B cell (primary cell): ENCODE data around the gene GIGYF2. TPM values are rescaled to one million over a fixed set of nuclear protein-coding genes. Genes with fewer than 3 reads are reported as not detected.
"Not testable (repeated sequence)": the region's sequence is repeated elsewhere in the genome, so short reads cannot be mapped to it uniquely, and the experiment has no call there.

ENCODE experiments used
- ATAC-seq: fragments of 200-7000 bp; cut with Tn5 transposase; one replicate; pipeline ENCODE4 v1.10.0; 2021; ENCODE audit warnings: low read depth, mild to moderate bottlenecking, moderate number of reproducible peaks, moderate library complexity
- CTCF ChIA-PET: fragments of 350-600 bp; sonication (Branson Sonifier 250); formaldehyde crosslinking; loops from one replicate; lab custom pipeline; 2021; ENCODE audit warnings: antibody characterized with exemption, inconsistent platforms; lab: Charles Lee
- POLR2A ChIA-PET: fragments of 350-600 bp; sonication (Branson Sonifier 250); formaldehyde crosslinking; loops from one replicate; lab custom pipeline; 2021; ENCODE audit warnings: antibody characterized with exemption; lab: Charles Lee
- DNase-seq: peaks from one replicate; pipeline ENCODE4 v3.0.0; 2013
- H2AFZ ChIP-seq: 2 replicates; pipeline ENCODE4 v1.6.1; 2012; ENCODE audit warnings: mild to moderate bottlenecking, low read depth, low read length; ENCODE audit not compliant: insufficient read depth, poor library complexity, severe bottlenecking
- H3K27ac ChIP-seq, 2 donors: 1 replicate in 1 of 2; 2 replicates in 1 of 2; pipeline ENCODE4 v1.5.1; 2012 to 2013; ENCODE audit warnings: low read length in 2 of 2, mild to moderate bottlenecking in 2 of 2, moderate library complexity in 1 of 2
- H3K27me3 ChIP-seq, 4 experiments: fragments of 200-600 bp in 1 of 4; sonication (generic) in 1 of 4; replicated peaks in 1 of 4; 1 replicate in 2 of 4; 2 replicates in 2 of 4; pipeline versions ENCODE4 v1.6.1 to v1.7.0; 2013 to 2016; ENCODE audit warnings: low read length in 3 of 4, mild to moderate bottlenecking in 2 of 4, mixed read lengths in 1 of 4, moderate library complexity in 1 of 4; ENCODE audit not compliant: insufficient read depth in 4 of 4, control insufficient read depth in 3 of 4; ENCODE audit errors: control extremely low read depth in 1 of 4
- H3K36me3 ChIP-seq, 2 experiments: replicated peaks in 1 of 2; 1 replicate in 1 of 2; 2 replicates in 1 of 2; pipeline versions ENCODE4 v1.6.1 to v1.7.1; 2013; ENCODE audit warnings: low read length in 1 of 2; ENCODE audit not compliant: insufficient read depth in 2 of 2, control insufficient read depth in 1 of 2; ENCODE audit errors: control extremely low read depth in 1 of 2, extremely low read depth in 1 of 2
- H3K4me1 ChIP-seq, 2 donors: fragments of 200-600 bp in 1 of 2; sonication (generic) in 1 of 2; 1 replicate in 1 of 2; 2 replicates in 1 of 2; pipeline versions ENCODE4 v1.5.1 to v1.6.1; 2013 to 2017; ENCODE audit warnings: low read length in 2 of 2; ENCODE audit not compliant: control insufficient read depth in 2 of 2, insufficient read depth in 2 of 2
- H3K4me2 ChIP-seq: replicated peaks from 2 replicates; pipeline ENCODE3; 2012; ENCODE audit warnings: mild to moderate bottlenecking, low read depth, low read length; ENCODE audit not compliant: poor library complexity, severe bottlenecking
- H3K4me3 ChIP-seq, 5 experiments: fragments of 200-600 bp in 1 of 5; sonication (generic) in 1 of 5; 1 replicate in 3 of 5; 2 replicates in 2 of 5; pipeline versions ENCODE4 v1.5.1 to v1.7.0; 2011 to 2016; ENCODE audit warnings: low read length in 4 of 5, mild to moderate bottlenecking in 4 of 5, low read depth in 2 of 5, control low read depth in 1 of 5, moderate library complexity in 1 of 5; ENCODE audit not compliant: insufficient read depth in 1 of 5; ENCODE audit errors: control extremely low read depth in 1 of 5, extremely low read depth in 1 of 5
- H3K79me2 ChIP-seq: fragments of 200-600 bp; sonication (generic); one replicate; pipeline ENCODE4 v1.6.0; 2016; ENCODE audit warnings: low read length; ENCODE audit not compliant: control insufficient read depth, insufficient read depth
- H3K9ac ChIP-seq: fragments of 200-600 bp; sonication (generic); 2 replicates; pipeline ENCODE4 v1.6.1; 2017; ENCODE audit warnings: mild to moderate bottlenecking, low read length, moderate library complexity
- H3K9me3 ChIP-seq, 3 donors: one replicate each; pipeline versions ENCODE4 v1.6.1 to v1.7.1; 2013; ENCODE audit warnings: low read length in 2 of 3; ENCODE audit not compliant: control insufficient read depth in 2 of 3, insufficient read depth in 1 of 3; ENCODE audit errors: control extremely low read depth in 1 of 3
- H4K20me1 ChIP-seq: 2 replicates; pipeline ENCODE4 v1.6.0; 2012; ENCODE audit warnings: mild to moderate bottlenecking, low read length; ENCODE audit not compliant: insufficient read depth, control insufficient read depth, poor library complexity, severe bottlenecking
- H3K27ac Mint-ChIP-seq: one replicate; pipeline ENCODE4 v1.8.0; 2021; ENCODE audit warnings: mixed read lengths
- H3K27me3 Mint-ChIP-seq: one replicate; pipeline ENCODE4 v1.8.0; 2021; ENCODE audit warnings: mixed read lengths
- H3K4me1 Mint-ChIP-seq: one replicate; pipeline ENCODE4 v1.8.0; 2021; ENCODE audit warnings: mixed read lengths
- H3K4me3 Mint-ChIP-seq: one replicate; pipeline ENCODE4 v1.8.0; 2021; ENCODE audit warnings: mixed read lengths
- H3K9me3 Mint-ChIP-seq: one replicate; pipeline ENCODE4 v1.8.0; 2022; ENCODE audit warnings: mixed read lengths; ENCODE audit not compliant: insufficient read depth
- CTCF ChIP-seq: fragments of 200-600 bp; IDR thresholded peaks from one replicate; pipeline ENCODE4 v1.8.0; 2022; ENCODE audit warnings: antibody characterized with exemption, mild to moderate bottlenecking
- EZH2 ChIP-seq: IDR thresholded peaks from 2 replicates; pipeline ENCODE4 v1.6.1; 2012; ENCODE audit warnings: borderline replicate concordance, low read depth, mild to moderate bottlenecking, moderate library complexity, low read length; ENCODE audit not compliant: insufficient read depth, poor library complexity, severe bottlenecking
- WGBS: methylation state at CpG from one replicate; pipeline ENCODE4 v1.1.5; 2013; ENCODE audit warnings: missing lambda C conversion rate; ENCODE audit not compliant: insufficient coverage; 5-methylcytosine and 5-hydroxymethylcytosine counted together
- intact Hi-C: fragments of 100-400 bp; cut with micrococcal nuclease; formaldehyde crosslinking; loops from one replicate; pipeline ENCODE4 v1.10.0; 2022
- polyA plus RNA-seq: library from polyadenylated mRNA; depleted of rRNA; stranded (reverse); fragments of >200 nt; gene quantifications from 2 replicates; pipeline ENCODE4 v1.2.3, GENCODE V29; 2012
- total RNA-seq, 2 donors: library from RNA; stranded (reverse); fragments of 120-200 nt in 1 of 2; gene quantifications; 1 replicate in 1 of 2; 2 replicates in 1 of 2; pipeline versions ENCODE4 v1.2.3 to v1.2.4, GENCODE V29; 2013 to 2022

Gene GIGYF2
- total and polyA plus RNA-seq, 2 donors (not counting 1 experiment from before 2014, with no cell fraction given): 7.2 to 108 TPM

- DNase-seq (no peak), ATAC-seq (no peak)
- TF ChIP-seq CTCF (no peak), EZH2 (no peak)
- WGBS: 67% methylated on average over 3 of the region's 3 CpGs
- peak overlapping the region; percentile 40 for H2AFZ ChIP-seq
- H3K9ac ChIP-seq: no peak overlapping the region
- H3K4me1 Mint-ChIP-seq: no peaks in the 10 kb centered on the region
- H3K36me3 ChIP-seq: no peaks in the 10 kb centered on the region
- no peaks in the 10 kb centered on the region for H4K20me1 ChIP-seq
- H3K4me3 ChIP-seq: no peak overlapping the region
- no peaks in the 10 kb centered on the region for H3K9me3 Mint-ChIP-seq
- no peaks in the 10 kb centered on the region for H3K27me3 Mint-ChIP-seq
- peaks cover 0 to 14% (median 0%) of the 10 kb centered on the region in 3 donors for H3K9me3 ChIP-seq
- no peak overlapping the region for H3K4me2 ChIP-seq
- no peak overlapping the region for H3K27ac Mint-ChIP-seq
- H3K27ac ChIP-seq: no peak overlapping the region
- no peaks in the 10 kb centered on the region for H3K79me2 ChIP-seq
- ChIA-PET CTCF (no interaction called here), POLR2A (no interaction called here)
- H3K27me3 ChIP-seq: no peaks in the 10 kb centered on the region
- intact Hi-C loops: no loop called here
- H3K4me3 Mint-ChIP-seq: no peak overlapping the region
- no peaks in the 10 kb centered on the region for H3K4me1 ChIP-seq
These were observed 7.8 kb upstream of the GIGYF2 start for GRCh38 chr2:232689152-232689910.

GRCh38 chr2:232691117-232691516 is 6.0 kb upstream of the GIGYF2 start:
- WGBS: 95% methylated on average over 8 of the region's 13 CpGs
- CTCF ChIA-PET, POLR2A ChIA-PET: not testable (repeated sequence)

More at GRCh38 chr2:232691117-232691516, 6.0 kb upstream of the GIGYF2 start:
- H3K79me2 ChIP-seq, H3K9me3 Mint-ChIP-seq, H3K4me1 ChIP-seq, H3K27me3 Mint-ChIP-seq, H3K27me3 ChIP-seq, H3K27ac Mint-ChIP-seq, H3K4me3 ChIP-seq, H3K4me3 Mint-ChIP-seq, ATAC-seq, H3K4me1 Mint-ChIP-seq, DNase-seq, H3K9ac ChIP-seq, H3K27ac ChIP-seq, H3K36me3 ChIP-seq, intact Hi-C loops, H4K20me1 ChIP-seq, H3K4me2 ChIP-seq, H2AFZ ChIP-seq: not testable (repeated sequence)
- peaks cover 0 to 21% (median 0%) of the 10 kb centered on the region in 3 donors for H3K9me3 ChIP-seq
